LoVo (cell line): ENCODE measurements around the gene ANO6.
"Not testable (repeated sequence)": the region's sequence is repeated elsewhere in the genome, so short reads cannot be mapped to it uniquely, and the experiment has no call there.

Source experiments
- DNase-seq: peaks from one replicate; pipeline ENCODE4 v3.0.0-alpha.2; 2016; ENCODE audit warnings: low spot score

The ANO6 gene, protein sequence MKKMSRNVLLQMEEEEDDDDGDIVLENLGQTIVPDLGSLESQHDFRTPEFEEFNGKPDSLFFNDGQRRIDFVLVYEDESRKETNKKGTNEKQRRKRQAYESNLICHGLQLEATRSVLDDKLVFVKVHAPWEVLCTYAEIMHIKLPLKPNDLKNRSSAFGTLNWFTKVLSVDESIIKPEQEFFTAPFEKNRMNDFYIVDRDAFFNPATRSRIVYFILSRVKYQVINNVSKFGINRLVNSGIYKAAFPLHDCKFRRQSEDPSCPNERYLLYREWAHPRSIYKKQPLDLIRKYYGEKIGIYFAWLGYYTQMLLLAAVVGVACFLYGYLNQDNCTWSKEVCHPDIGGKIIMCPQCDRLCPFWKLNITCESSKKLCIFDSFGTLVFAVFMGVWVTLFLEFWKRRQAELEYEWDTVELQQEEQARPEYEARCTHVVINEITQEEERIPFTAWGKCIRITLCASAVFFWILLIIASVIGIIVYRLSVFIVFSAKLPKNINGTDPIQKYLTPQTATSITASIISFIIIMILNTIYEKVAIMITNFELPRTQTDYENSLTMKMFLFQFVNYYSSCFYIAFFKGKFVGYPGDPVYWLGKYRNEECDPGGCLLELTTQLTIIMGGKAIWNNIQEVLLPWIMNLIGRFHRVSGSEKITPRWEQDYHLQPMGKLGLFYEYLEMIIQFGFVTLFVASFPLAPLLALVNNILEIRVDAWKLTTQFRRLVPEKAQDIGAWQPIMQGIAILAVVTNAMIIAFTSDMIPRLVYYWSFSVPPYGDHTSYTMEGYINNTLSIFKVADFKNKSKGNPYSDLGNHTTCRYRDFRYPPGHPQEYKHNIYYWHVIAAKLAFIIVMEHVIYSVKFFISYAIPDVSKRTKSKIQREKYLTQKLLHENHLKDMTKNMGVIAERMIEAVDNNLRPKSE

DNA sequence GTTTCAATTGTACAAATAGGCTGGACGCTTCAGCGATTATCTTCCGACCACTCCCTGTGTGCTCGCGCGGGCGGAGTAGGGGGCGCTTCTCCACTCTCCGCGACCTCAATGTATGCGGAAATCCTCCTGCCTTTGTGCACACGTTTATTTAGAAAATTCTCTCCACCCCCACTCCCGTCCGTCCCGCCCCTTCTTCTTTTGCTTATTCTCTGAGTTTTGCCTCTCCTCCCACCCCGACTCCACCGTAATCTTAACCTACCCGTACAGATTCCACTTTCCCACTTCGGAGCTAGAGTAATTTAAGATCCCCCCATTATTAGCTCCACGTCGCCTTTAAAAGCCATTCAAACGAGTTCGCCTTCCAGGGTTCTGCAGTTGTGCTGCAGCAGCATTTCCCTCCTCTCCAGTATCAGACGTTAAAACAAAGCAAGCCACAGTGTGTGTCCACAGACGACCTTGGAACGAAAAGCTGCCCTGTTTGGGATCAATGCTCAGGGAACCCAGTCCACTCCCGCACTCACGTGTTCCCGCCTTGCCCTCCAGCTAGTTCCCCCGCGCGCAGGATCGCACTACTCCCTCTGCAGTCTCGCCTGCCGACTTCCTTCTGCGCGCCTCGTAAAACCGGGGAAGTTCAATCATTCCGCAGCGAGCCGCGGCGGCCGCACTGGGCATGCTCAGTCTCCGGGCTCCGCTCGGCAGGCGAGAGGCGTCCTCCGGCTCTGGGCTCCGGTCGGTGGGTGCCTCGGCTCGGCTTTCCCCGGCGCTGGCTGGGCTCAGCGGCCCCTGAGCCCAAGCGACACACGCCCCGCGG is at the start of gene ANO6:
ANO6 (plus strand) TSS at position 677 of the 811 bp plus-strand sequence. CDS start 227 bp downstream, outside the sequence.
- DNase-seq, result peak; percentile 95

DNA sequence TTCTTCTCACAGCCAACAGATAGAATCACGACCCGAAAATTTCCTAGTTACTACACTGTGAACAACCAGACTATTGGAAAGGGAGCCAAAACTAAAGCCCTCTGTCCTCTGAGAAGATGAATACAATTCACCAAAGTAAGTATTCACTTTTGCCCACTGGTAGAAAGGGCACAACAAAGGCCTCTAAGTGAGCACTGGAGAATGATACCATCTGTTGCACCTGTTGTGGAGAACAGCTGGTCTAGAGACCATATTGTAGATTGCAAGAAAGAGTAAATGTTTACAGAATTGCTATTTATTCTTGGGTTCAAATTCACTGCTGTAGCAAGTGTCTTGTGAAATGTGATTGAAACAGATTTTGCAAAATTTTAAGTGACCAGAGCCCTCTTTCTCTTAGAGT is 46.9 kb upstream of the ANO6 start:
- no peak for DNase-seq

DNA sequence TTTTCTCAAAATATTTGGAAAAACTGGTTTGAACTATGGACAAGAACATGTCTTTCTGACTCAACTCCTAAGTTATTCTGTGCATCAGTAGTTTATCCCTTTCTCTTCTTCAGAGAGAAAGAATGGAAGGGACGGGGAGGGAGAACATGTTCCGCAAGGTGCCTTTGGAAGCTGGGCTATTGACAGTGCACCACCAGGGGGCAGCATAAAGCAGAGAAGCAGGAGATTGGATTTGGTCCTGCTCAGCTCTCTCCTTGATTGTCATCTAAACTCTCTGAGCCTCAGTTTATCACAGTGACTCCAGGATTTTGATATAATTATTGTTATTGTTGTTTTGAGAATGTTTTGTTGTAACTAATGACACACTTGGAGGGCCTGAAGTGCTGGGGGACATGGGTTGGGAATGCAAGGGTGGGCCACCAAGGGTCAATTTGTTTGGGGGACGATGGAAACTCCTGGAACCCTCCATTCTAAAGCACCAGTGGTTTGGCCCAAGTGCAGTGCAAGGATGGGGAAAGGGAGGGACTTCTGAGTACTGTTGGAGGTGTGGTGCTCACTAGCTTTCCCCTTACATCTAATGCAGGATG is 45.3 kb upstream of the ANO6 start:
- DNase-seq, result peak; percentile 81

DNA sequence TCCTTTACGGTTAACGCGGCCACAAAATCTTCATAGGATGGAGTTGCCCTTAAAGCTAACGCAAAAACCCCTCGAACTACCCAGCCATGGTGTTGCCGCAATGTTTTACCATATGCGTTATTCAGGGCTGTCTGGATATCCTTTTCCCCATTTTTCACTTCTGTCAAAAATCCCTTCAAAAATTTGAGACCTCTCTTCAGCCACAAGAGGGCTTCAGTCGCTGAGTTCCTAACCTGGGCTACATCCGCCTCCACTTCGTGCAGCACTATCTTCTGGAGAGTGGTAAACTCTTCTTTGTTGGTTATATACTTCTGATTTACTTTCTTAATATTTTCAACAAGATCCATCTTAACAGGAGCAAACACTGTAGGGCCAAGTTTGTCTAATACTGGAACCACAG is 42.6 kb upstream of the ANO6 start:
- DNase-seq, result not testable (repeated sequence)

DNA sequence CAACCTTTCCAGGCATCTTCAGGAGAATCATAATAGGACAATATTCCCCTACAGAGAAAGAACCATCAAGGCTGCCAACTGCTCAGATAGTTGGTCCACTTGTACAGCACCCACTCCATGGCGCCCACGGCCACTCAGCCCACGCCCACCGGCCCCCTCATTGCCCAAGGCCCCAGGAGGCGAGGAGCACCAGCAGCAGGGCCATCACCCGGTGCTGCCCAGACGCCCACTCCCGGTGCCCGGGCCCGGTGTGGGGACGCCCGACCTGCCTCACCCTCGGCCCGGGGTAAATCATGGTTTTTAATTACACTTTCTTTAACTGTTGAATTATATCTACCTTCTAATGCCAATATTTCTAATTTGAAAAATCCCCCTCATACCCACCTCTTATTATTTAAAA is 41.3 kb upstream of the ANO6 start:
- no peak for DNase-seq

DNA sequence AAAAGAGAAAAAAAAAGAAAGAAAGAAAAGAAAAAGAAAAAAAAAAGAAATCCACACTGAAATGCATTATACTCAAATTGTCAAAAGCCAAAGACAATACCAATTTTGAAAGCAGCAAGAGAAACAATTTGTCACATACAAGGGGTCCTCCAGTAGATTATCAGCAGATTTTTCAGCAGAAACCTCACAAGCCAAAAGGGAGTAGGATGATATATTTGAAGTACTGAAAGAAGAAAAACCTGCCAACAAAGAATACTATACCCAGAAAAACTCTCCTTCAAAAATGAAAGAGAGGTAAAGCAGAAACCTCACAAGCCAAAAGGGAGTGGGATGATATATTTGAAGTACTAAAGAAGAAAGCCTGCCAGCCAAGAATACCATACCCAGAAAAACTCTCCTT is 37.1 kb upstream of the ANO6 start:
- no peak for DNase-seq

DNA sequence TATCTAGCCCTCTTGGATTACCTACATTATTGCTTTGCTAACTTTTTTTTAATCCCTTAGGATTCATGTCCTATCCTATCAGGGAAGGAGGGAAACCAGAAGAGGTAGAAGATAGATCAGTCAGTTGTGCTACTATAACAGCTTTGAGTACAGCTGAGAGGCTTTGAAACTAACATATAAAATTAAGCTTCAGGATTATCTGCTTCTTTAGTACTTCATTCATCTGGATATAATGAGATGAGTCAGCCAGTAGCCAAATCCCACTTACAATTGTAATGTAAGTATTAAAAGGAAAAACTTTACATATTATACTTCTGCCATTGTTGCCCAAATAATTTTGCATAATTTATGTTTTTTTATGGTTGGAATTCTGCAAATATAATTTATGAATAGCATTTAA is 33.4 kb upstream of the ANO6 start:
- no peak for DNase-seq

DNA sequence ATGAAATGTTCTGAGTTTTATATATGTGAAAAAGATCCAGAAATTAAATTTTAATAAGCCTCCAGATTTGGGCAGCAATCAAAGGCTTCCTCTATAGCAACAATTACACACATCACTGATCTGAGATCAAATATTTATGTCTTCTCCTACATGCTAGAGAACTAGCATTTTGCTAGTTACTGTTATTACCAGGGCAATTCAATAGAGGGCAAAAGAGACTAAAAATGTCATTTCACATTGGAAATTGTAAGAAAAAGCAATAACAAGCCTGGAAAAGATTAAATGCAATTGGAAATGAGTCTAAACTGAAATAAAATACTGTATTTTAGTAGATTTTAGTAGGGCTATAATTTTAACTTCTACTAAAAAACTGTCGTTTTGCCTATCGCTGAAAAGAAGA is 32.6 kb upstream of the ANO6 start:
- DNase-seq, result no peak

DNA sequence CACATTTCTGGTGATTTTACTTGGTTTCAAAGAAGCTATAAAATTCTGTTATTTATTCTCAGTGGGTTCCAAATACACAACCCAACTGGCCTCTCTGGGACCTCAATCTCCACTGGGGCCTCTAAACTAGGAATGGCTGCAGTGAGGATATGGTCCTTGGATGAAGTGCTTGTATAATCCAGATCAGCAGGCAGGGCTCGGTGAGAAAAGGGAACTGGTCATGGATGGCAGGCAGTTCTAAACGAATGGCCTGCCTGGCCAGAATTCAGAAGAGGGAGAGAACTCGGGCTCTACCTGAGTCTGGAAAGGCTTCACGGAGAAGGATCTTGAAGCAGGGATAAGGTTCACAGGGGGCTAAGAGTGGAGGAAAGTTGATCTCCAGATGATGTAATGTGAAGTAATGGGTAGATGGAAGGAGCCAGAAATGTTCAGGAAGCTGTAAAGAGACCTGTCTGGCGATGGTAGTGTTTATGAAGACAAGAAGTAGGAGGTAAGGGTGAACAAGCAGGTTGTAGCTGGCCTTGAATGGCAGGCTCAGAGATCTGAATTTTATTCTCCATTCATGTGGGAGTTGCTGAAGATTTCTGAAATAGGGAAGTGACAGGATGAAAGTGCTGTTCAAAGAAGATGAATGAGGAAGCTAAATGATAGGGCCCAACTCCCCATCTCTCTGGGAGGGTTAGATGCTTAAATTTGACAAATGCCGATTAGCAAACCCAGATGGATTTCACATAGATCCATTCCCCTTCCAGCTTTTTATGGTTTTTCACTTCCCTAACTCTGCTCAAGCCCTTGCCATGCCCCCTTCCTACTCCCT is 31.5 kb upstream of the ANO6 start:
- no peak for DNase-seq

DNA sequence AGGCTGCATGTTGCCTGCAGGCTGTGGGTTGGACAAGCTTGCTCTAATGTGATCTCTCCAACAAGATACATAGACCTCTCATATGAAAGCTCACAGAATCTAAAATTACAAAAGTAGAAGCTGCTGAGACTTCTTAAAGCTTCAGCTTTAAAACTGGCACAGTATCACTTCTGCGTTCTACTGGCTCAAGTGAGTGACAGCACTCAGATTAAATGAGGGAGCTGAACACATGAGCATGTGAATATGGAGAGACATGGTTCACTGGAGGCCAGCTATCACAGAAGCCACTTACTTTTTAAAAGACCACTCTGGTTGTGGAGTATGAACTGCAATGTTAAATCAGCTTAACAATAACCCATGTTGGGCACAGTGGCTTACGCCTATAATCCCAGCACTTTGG is 29.1 kb upstream of the ANO6 start:
- DNase-seq, result no peak

DNA sequence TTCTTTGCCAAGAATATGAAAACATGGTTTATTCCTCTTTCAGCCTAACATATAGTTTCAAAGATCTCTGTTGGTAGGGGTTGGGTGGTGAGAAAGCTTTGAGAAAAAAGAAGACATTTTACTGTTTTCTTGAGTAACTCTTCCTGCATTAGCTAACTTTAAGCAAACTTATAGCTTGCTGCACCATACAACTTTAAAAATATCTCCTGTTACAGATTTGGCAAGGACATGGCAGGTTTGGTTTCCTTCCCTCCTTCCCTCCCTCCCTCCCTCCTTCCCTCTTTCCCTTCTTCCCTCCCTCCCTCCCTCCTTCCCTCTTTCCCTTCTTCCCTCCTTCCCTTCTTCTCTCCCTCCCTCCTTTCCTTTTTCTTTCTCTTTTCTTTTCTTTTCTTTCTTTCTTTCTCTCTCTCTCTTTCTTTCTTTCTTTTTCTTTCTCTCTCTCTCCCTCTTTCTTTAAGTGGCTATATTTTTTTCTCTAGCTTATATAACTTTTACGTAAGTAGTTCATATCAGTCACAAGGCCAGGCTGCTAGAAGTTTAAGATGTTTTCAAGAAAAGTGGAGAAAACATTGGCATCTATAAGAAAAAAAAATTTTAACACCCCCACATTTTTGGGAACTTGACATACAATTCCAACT is 26.0 kb upstream of the ANO6 start:
- no peak for DNase-seq

DNA sequence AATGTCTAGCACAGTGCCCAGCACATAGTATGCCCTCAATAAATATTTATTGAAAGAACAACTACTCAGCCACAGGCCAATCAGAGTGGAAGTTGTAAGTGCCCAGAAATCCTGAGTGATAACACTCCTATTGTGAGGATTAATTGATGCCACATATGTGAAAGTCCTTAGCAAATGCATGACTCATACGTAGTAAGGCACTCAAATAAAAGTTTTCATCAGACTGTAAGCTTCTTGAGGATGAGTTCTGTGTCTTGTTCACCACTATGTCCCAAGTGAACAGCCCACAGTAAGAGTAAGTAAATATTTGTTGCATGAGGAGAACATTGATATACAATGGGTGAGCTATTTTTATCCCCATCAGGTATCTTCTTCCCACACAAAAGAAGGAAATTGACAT is 24.7 kb upstream of the ANO6 start:
- peak; percentile 17 for DNase-seq

DNA sequence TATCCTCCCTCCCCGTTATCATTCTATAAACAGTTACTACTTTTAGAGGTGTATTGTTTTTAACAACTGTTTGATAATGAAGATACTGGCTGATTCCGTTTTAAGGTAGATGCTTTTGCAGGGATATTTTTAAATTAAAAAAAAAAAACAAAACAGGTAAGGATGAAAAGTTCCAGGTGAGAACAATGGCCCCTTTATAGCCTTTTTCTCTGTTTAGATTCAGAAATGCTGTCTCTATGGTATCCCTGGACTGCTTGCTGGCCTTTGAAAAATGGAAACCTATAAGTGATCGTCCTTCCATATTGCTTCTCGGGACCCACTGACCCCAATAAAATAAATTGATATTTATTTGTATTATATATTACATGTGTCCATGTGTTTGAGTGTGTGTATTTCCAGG is 23.2 kb upstream of the ANO6 start:
- no peak for DNase-seq

DNA sequence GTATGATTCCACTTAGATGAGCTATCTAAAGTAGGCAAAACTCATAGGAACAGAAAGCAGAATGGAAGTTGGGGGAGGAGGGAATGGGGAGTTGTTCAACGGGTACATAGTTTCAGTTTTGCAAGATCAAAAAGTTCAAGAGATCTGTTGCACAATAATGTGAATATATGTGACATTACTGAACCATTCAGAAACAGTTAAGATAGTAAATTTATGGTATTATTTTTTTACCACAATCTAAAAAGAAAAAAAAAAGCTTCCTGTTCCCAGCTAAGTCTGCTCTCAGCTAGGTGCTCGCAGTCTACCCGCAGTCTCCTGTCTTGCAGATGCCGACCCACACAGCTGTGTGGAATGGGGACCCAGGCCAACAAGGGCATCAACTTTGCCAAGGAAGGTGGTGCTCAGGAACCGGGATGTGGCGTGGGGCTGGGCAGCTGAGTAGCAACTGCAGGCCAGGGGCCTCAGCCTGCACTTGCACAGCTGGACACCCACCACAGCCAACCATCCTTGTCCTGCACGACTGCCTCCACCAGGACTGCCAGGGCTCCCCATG is 15.3 kb upstream of the ANO6 start:
- DNase-seq, result no peak

DNA sequence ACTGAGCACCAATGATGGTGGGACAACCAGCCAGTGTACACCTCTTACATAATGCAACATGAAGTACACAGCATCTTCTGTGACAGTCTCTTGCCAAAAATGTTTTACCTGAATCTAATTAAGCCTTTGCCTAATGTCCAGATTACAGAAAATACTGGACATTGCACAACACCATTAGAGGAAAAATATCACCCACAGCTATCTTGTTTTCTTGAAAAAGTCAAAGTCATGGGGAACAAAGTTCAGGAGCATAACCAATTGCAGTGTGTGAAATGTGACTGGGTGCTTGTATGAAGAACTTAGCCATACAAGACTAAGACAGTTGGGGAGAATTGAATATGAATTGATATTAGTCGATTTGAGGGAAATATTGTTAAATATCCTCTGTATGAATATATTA is 12.1 kb upstream of the ANO6 start:
- no peak for DNase-seq

DNA sequence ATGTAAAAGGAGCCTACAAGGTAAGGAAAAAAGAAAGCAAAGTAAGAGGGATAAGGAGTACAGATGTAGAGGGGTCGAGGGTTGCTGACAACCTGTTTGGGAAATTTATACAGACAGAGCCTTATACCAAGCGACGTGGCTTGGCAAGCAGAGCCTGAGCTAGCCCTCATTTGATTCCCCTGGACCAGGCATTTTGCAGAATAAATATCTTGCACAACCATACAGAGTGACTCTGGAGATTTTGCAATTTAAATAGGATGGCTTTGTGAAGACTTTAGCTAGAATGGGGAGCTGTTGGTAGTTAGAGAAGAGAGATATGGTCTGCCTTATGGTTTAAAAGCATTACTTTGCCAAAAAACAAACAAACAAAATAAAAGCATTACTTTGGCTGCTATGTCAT is 11.1 kb upstream of the ANO6 start:
- DNase-seq, result no peak

DNA sequence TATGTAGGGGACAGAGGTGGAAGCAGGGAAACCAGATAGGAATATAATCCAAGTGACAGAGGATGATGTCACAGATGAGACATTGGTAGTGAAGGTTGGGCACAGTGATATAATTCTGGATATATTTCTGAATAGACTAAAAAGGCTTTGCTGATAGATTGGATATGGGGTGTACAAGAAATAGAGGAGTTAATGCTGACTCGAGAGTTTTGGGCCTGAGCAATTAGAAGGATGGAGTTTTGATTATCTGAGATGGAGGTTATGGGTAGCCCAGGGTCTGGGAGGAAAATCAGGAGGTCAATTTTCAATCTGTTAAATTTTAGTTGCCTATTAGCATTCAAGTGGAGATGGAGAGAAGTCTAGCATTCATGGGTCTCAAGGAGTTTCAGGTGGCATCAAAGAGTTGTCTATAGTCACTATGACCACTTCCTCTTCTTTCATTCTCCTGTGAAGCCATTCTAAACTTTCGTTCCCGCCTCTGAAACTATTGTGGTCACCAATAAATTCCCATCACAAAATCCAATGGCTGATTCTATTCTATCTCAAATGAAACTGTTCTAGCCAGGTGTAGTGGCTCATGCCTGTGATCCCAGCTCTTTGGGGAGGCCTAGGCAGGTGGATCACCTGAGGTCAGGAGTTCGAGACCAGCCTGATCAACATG is 10.6 kb upstream of the ANO6 start:
- DNase-seq, result no peak

DNA sequence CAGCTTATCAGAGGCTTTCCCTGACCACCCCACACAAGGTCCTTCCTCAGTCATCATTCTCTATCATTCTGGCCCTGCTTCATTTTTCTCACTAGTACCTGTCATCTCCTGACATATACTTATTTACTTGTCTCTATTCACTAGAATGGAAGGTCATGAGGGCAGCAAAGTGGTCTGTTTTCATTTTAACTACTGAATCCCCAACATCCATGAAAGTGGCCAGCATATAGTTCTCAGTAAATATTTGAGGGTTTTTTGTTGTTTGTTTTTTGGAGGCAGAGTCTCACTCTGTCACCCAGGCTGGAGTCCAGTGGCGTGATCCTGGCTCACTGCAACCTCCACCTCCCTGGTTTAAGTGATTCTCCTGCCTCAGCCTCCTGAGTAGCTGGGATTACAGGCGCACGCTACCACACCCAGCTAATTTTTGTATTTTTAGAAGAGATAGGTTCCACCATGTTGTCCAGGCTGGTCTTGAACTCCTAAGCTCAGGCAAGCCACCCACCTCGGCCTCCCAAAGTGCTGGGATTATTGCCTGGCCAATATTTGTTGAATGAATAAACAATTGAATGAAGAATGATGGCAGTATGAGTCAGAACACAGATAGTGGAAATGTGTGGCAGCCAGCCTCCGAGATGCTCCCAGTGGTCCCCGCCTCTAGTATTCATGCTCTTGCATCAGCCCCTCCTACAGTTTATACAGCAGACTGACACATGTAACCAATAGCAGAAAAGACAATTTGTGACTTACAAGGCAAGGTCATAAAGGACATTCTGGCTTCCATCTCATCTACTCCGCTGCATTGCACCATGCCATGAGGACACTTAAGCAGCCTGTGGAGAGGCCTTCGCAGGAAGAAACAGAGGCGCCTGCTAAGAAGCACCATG is 7.0 kb upstream of the ANO6 start:
- DNase-seq, result no peak

DNA sequence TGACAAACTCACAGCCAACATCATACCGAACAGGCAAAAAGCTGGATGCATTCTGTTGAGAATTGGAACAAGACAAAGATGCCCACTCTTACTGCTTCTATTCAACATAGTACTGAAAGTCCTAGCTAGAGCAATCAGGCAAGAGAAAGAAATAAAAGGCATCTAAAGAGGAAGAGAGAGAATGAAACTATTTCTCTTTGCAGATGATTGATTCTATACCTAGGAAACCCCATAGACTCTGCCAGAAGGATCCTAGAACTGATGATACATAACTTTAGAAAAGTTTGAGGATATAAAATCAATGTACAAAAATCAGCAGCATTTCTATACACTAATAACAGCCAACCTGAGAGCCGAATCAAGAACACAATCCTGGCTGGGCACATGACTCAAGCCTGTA is 6.1 kb upstream of the ANO6 start:
- DNase-seq, result no peak
